HL-60 (cell line): Measurements from ENCODE around the gene ZNF579.
A peak's percentile ranks its signal among the peaks of the same experiment; 100 is the strongest.

Experiments
- DNase-seq, 2 experiments: peaks; one replicate each; pipeline ENCODE4 v3.0.0-alpha.2; 2010 to 2020; ENCODE audit warnings: low read depth in 1 of 2, low spot score in 1 of 2
- H3K27ac ChIP-seq: fragments of 250-450 bp; sonication (Bioruptor Pico); replicated peaks from 2 replicates; pipeline ENCODE4 v1.5.1; 2020; ENCODE audit warnings: mild to moderate bottlenecking, moderate library complexity
- H3K27me3 ChIP-seq: fragments of 250-450 bp; sonication (Bioruptor Pico); 2 replicates; pipeline ENCODE4 v1.5.1; 2021; ENCODE audit warnings: mild to moderate bottlenecking, moderate library complexity; ENCODE audit not compliant: insufficient read depth, poor library complexity, severe bottlenecking
- H3K4me3 ChIP-seq: replicated peaks from 2 replicates; pipeline ENCODE4 v1.5.1; 2011; ENCODE audit warnings: mild to moderate bottlenecking, control low read depth, low read length; ENCODE audit not compliant: insufficient read depth
- CTCF ChIP-seq: IDR thresholded peaks from one replicate; pipeline ENCODE4 v1.5.1; 2011; ENCODE audit warnings: low read length, control low read depth, inconsistent platforms; ENCODE audit not compliant: insufficient read depth
- GABPA ChIP-seq: IDR thresholded peaks from 2 replicates; pipeline ENCODE4 v1.6.1; 2012; ENCODE audit warnings: low read depth
- POLR2AphosphoS5 ChIP-seq: IDR thresholded peaks from 2 replicates; pipeline ENCODE4 v1.6.1; 2012; ENCODE audit warnings: low read depth
- REST ChIP-seq: IDR thresholded peaks from 2 replicates; pipeline ENCODE4 v1.6.1; 2012; ENCODE audit warnings: low read depth; ENCODE audit not compliant: insufficient replicate concordance
- SPI1 ChIP-seq: IDR thresholded peaks from 2 replicates; pipeline ENCODE4 v1.6.1; 2012; ENCODE audit warnings: low read depth, mild to moderate bottlenecking, borderline replicate concordance

ZNF579 gene

GRCh38 chr19:55611300-55611982, 30.8 kb upstream of the ZNF579 start:
- Histone ChIP-seq H3K27ac (no peak overlapping the region), H3K4me3 (no peak overlapping the region), H3K27me3 (no peaks in the 10 kb centered on the region)
- TF ChIP-seq REST = no peak
- no peak for TF ChIP-seq SPI1
- no peak for TF ChIP-seq CTCF
- TF ChIP-seq POLR2AphosphoS5 = no peak
- no peak for TF ChIP-seq GABPA
- DNase-seq = no peak

GRCh38 chr19:55609326-55609725, 28.7 kb upstream of the ZNF579 start:
- peak overlapping the region; percentile 45 for H3K27ac ChIP-seq
- TF ChIP-seq POLR2AphosphoS5 (no peak), GABPA (no peak), SPI1 (no peak), CTCF (no peak), REST (no peak)
- DNase-seq = peak in 1 of 2 experiments; percentile 57
- no peak overlapping the region for H3K4me3 ChIP-seq
- H3K27me3 ChIP-seq = no peaks in the 10 kb centered on the region

- no peak for DNase-seq
- Histone ChIP-seq H3K27ac (peak overlapping the region; percentile 87), H3K27me3 (no peaks in the 10 kb centered on the region), H3K4me3 (peak overlapping the region; percentile 88)
- TF ChIP-seq GABPA (no peak), POLR2AphosphoS5 (no peak), CTCF (no peak), SPI1 (no peak), REST (no peak)
Measured at GRCh38 chr19:55606817-55607216, 26.2 kb upstream of the ZNF579 start.
